Activated T-helper 17 cell treated with anti-CD3 and anti-CD28 coated beads, Interleukin-2, amount 50 U/mL, for 72 hours (primary cell): ENCODE measurements around the gene DEXI. TPM values are rescaled to one million over a fixed set of nuclear protein-coding genes. Genes with fewer than 3 reads are reported as not detected.

Experiments
- ATAC-seq: fragments of 150-1000 bp; cut with Tn5 transposase; replicated peaks from 2 replicates; pipeline ENCODE4 v1.10.0; 2021; ENCODE audit warnings: mild to moderate bottlenecking, moderate library complexity
- H3K27ac Mint-ChIP-seq: one replicate; pipeline ENCODE4 v1.8.0; 2022; ENCODE audit warnings: mixed read lengths
- H3K27me3 Mint-ChIP-seq: one replicate; pipeline ENCODE4 v1.8.0; 2022; ENCODE audit warnings: mixed read lengths
- H3K36me3 Mint-ChIP-seq: one replicate; pipeline ENCODE4 v1.8.0; 2022; ENCODE audit warnings: low read depth, mild to moderate bottlenecking, mixed read lengths
- H3K4me1 Mint-ChIP-seq: one replicate; pipeline ENCODE4 v1.8.0; 2022; ENCODE audit warnings: mixed read lengths
- H3K4me3 Mint-ChIP-seq: one replicate; pipeline ENCODE4 v1.8.0; 2022; ENCODE audit warnings: mild to moderate bottlenecking, mixed read lengths
- H3K9me3 Mint-ChIP-seq: one replicate; pipeline ENCODE4 v1.8.0; 2022; ENCODE audit warnings: mixed read lengths
- total RNA-seq, 2 donors: library from RNA; stranded (reverse); gene quantifications; one replicate each; pipeline ENCODE4 v1.2.3, GENCODE V29; 2022

DEXI gene
- total RNA-seq, 2 donors from 2014 or later: 22.6 to 24.6 TPM

GRCh38 chr16:10941127-10941933, 938 bp downstream of the DEXI start:
- peaks cover 42% of the 10 kb centered on the region for H3K36me3 Mint-ChIP-seq
- H3K27me3 Mint-ChIP-seq: no peaks in the 10 kb centered on the region
- ATAC-seq: no peak
- peak overlapping the region; percentile 68 for H3K27ac Mint-ChIP-seq
- H3K4me3 Mint-ChIP-seq: peak overlapping the region; percentile 90
- peaks cover 54% of the 10 kb centered on the region for H3K4me1 Mint-ChIP-seq
- H3K9me3 Mint-ChIP-seq: no peaks in the 10 kb centered on the region

GRCh38 chr16:10940501-10941079, 1.7 kb downstream of the DEXI start:
- Mint-ChIP-seq H3K27ac (peak overlapping the region; percentile 68), H3K27me3 (no peaks in the 10 kb centered on the region), H3K4me1 (peaks cover 53% of the 10 kb centered on the region), H3K4me3 (peak overlapping the region; percentile 90), H3K9me3 (no peaks in the 10 kb centered on the region), H3K36me3 (peaks cover 49% of the 10 kb centered on the region)
- no peak for ATAC-seq

- H3K27me3 Mint-ChIP-seq: no peaks in the 10 kb centered on the region
Measured at GRCh38 chr16:10939649-10940234, 2.5 kb downstream of the DEXI start.

GRCh38 chr16:10938796-10939648, 3.2 kb downstream of the DEXI start:
- ATAC-seq: no peak
- Mint-ChIP-seq H3K9me3 (no peaks in the 10 kb centered on the region), H3K27ac (peak overlapping the region; percentile 76), H3K4me1 (peaks cover 52% of the 10 kb centered on the region), H3K36me3 (peaks cover 62% of the 10 kb centered on the region), H3K4me3 (peak overlapping the region; percentile 90), H3K27me3 (no peaks in the 10 kb centered on the region)

More at GRCh38 chr16:10939649-10940234, 2.5 kb downstream of the DEXI start:
- Mint-ChIP-seq H3K4me3 (peak overlapping the region; percentile 90), H3K4me1 (peaks cover 52% of the 10 kb centered on the region), H3K27ac (peak overlapping the region; percentile 68), H3K9me3 (no peaks in the 10 kb centered on the region), H3K36me3 (peaks cover 57% of the 10 kb centered on the region)
- ATAC-seq: no peak

- ATAC-seq: peak; percentile 74
- no peaks in the 10 kb centered on the region for H3K9me3 Mint-ChIP-seq
- peaks cover 52% of the 10 kb centered on the region for H3K4me1 Mint-ChIP-seq
- H3K36me3 Mint-ChIP-seq: peaks cover 69% of the 10 kb centered on the region
- H3K27ac Mint-ChIP-seq: peak overlapping the region; percentile 76
- H3K4me3 Mint-ChIP-seq: peak overlapping the region; percentile 90
- H3K27me3 Mint-ChIP-seq: no peaks in the 10 kb centered on the region
Measured at GRCh38 chr16:10938321-10938720, 3.9 kb downstream of the DEXI start.

- peak overlapping the region; percentile 76 for H3K27ac Mint-ChIP-seq
- no peaks in the 10 kb centered on the region for H3K9me3 Mint-ChIP-seq
- H3K4me1 Mint-ChIP-seq: peaks cover 52% of the 10 kb centered on the region
- ATAC-seq: no peak
- peaks cover 75% of the 10 kb centered on the region for H3K36me3 Mint-ChIP-seq
- no peaks in the 10 kb centered on the region for H3K27me3 Mint-ChIP-seq
- H3K4me3 Mint-ChIP-seq: peak overlapping the region; percentile 90
Measured at GRCh38 chr16:10937068-10937859, 5.0 kb downstream of the DEXI start.

GRCh38 chr16:10936272-10936984, 5.8 kb downstream of the DEXI start:
- H3K4me3 Mint-ChIP-seq: peak overlapping the region; percentile 90
- no peaks in the 10 kb centered on the region for H3K27me3 Mint-ChIP-seq
- no peak for ATAC-seq

GRCh38 chr16:10935226-10935915, 6.9 kb downstream of the DEXI start:
- H3K4me1 Mint-ChIP-seq: peaks cover 45% of the 10 kb centered on the region
- no peaks in the 10 kb centered on the region for H3K27me3 Mint-ChIP-seq
- peaks cover 85% of the 10 kb centered on the region for H3K36me3 Mint-ChIP-seq
- no peak for ATAC-seq
- peak overlapping the region; percentile 6 for H3K27ac Mint-ChIP-seq
- H3K4me3 Mint-ChIP-seq: no peak overlapping the region
- H3K9me3 Mint-ChIP-seq: no peaks in the 10 kb centered on the region

More at GRCh38 chr16:10936272-10936984, 5.8 kb downstream of the DEXI start:
- peaks cover 52% of the 10 kb centered on the region for H3K4me1 Mint-ChIP-seq
- H3K9me3 Mint-ChIP-seq: no peaks in the 10 kb centered on the region
- H3K27ac Mint-ChIP-seq: peak overlapping the region; percentile 76
- peaks cover 83% of the 10 kb centered on the region for H3K36me3 Mint-ChIP-seq

GRCh38 chr16:10934325-10935107, 7.8 kb downstream of the DEXI start:
- no peak for ATAC-seq
- H3K27ac Mint-ChIP-seq: peak overlapping the region; percentile 43
- H3K27me3 Mint-ChIP-seq: no peaks in the 10 kb centered on the region
- peaks cover 84% of the 10 kb centered on the region for H3K36me3 Mint-ChIP-seq
- no peaks in the 10 kb centered on the region for H3K9me3 Mint-ChIP-seq
- peaks cover 39% of the 10 kb centered on the region for H3K4me1 Mint-ChIP-seq
- no peak overlapping the region for H3K4me3 Mint-ChIP-seq

GRCh38 chr16:10933865-10934264, 8.4 kb downstream of the DEXI start:
- peak overlapping the region; percentile 43 for H3K27ac Mint-ChIP-seq
- ATAC-seq: no peak
- no peaks in the 10 kb centered on the region for H3K9me3 Mint-ChIP-seq
- H3K36me3 Mint-ChIP-seq: peaks cover 78% of the 10 kb centered on the region
- H3K4me1 Mint-ChIP-seq: peaks cover 32% of the 10 kb centered on the region
- no peaks in the 10 kb centered on the region for H3K27me3 Mint-ChIP-seq
- H3K4me3 Mint-ChIP-seq: no peak overlapping the region

GRCh38 chr16:10932959-10933710, 9.1 kb downstream of the DEXI start:
- Mint-ChIP-seq H3K27ac (peak overlapping the region; percentile 43), H3K9me3 (no peaks in the 10 kb centered on the region), H3K4me3 (no peak overlapping the region), H3K4me1 (peaks cover 25% of the 10 kb centered on the region), H3K27me3 (no peaks in the 10 kb centered on the region), H3K36me3 (peaks cover 78% of the 10 kb centered on the region)
- no peak for ATAC-seq
